ENCODE data around the gene REPIN1. TPM values are rescaled to one million over a fixed set of nuclear protein-coding genes. Genes with fewer than 3 reads are reported as not detected.

REPIN1 gene
- total RNA-seq, 3 donors from 2014 or later = 151 to 228 (median 202) TPM

GRCh38 chr7:150400008-150400787 lies 31.6 kb downstream of the REPIN1 start:
- intact Hi-C loops (cut with DNase I, micrococcal nuclease) = no loop called here
- ATAC-seq (no peak), DNase-seq (no peak)
- TF ChIP-seq CTCF (IDR thresholded peaks at IDR 0.05) = no peak
- H3K4me3 ChIP-seq = no peak overlapping the region
- H3K36me3 ChIP-seq (ENCODE audit: low read depth) = no peaks in the 10 kb centered on the region
- no peaks in the 10 kb centered on the region for H3K9me3 ChIP-seq
- peaks cover 23% of the 10 kb centered on the region for H3K4me1 ChIP-seq (ENCODE audit: low read depth)

GRCh38 chr7:150400788-150401423 lies 32.3 kb downstream of the REPIN1 start:
- H3K4me3 ChIP-seq = no peak overlapping the region
- DNase-seq (no peak), ATAC-seq (no peak)
- H3K36me3 ChIP-seq (ENCODE audit: low read depth) = no peaks in the 10 kb centered on the region
- intact Hi-C loops (cut with DNase I, micrococcal nuclease) = no loop called here
- peaks cover 23% of the 10 kb centered on the region for H3K4me1 ChIP-seq (ENCODE audit: low read depth)
- no peak for TF ChIP-seq CTCF (IDR thresholded peaks at IDR 0.05)
- H3K9me3 ChIP-seq = no peaks in the 10 kb centered on the region

GRCh38 chr7:150401424-150401790 lies 32.8 kb downstream of the REPIN1 start:
- intact Hi-C loops (cut with DNase I, micrococcal nuclease) = no loop called here

DNA sequence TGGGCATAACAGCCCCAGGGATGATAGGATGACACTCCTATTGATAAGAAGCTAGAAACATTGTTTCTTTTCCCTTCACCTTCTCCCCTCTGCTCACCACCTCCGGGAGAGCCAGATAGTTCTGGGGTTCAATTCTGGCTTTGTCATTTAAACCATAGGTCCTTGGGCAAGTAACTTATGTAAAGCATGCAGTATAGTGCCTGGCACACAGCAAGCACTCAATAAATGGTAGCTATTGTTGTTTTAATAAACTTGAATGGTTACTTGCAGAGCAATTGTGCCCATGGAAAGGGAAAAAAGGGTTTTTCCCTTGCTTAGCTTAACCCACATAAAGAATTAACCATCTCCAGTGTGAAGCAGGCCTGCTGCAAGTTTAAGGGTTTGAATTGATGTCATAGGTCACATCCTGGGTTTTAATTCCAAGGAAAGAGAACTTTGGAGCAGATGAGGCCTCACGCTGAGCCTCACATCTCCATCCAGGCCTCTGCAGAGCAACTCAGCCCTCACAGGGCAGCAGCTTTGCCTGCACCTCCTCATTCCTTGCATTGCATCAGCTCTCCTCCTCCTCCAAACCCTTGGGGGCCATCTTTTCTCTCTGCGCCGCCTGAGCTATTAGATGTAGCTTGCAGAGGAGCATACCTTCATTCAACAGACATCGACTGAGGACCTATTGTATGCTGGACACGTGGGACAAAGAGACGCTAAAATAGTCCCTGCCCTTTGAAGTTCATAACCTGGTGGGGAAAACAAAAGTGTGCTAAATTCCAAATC lies 33.4 kb downstream of the REPIN1 start:
- peaks cover 30% of the 10 kb centered on the region for H3K4me1 ChIP-seq (ENCODE audit: low read depth)
- DNase-seq = no peak
- intact Hi-C loops (cut with DNase I, micrococcal nuclease) = no loop called here

More at GRCh38 chr7:150401424-150401790, 32.8 kb downstream of the REPIN1 start:
- ATAC-seq = no peak
- H3K9me3 ChIP-seq = no peaks in the 10 kb centered on the region
- no peak for DNase-seq
- H3K36me3 ChIP-seq (ENCODE audit: low read depth) = no peaks in the 10 kb centered on the region
- peaks cover 27% of the 10 kb centered on the region for H3K4me1 ChIP-seq (ENCODE audit: low read depth)
- TF ChIP-seq CTCF (IDR thresholded peaks at IDR 0.05) = no peak
- H3K4me3 ChIP-seq = no peak overlapping the region

More for the DNA sequence above, 33.4 kb downstream of the REPIN1 start:
- H3K36me3 ChIP-seq (ENCODE audit: low read depth) = no peaks in the 10 kb centered on the region
- no peak for ATAC-seq
- H3K9me3 ChIP-seq = no peaks in the 10 kb centered on the region
- H3K4me3 ChIP-seq = no peak overlapping the region
- TF ChIP-seq CTCF (IDR thresholded peaks at IDR 0.05) = no peak

All from mucosa of descending colon (tissue), 3 donors.